ENCODE measurements around the gene TNS3. TPM values are rescaled to one million over a fixed set of nuclear protein-coding genes. Genes with fewer than 3 reads are reported as not detected.

TNS3 gene
- total and polyA plus RNA-seq, 9 of the 15 experiments (the other 6 are each of a cell fraction or from before 2014, with no cell fraction given), result 0.20 TPM; not detected in 8

GRCh38 chr7:47355684-47356083 lies 226.2 kb downstream of the TNS3 start:
- Histone ChIP-seq H3K4me3 (no peak overlapping the region), H2AFZ (ENCODE audit: low read depth, low read length) (no peak overlapping the region), H3K9me1 (ENCODE audit: control insufficient read depth, insufficient read depth, low read length) (no peaks in the 10 kb centered on the region), H4K20me1 (replicated peaks; ENCODE audit: control insufficient read depth, insufficient read depth, low read length) (no peaks in the 10 kb centered on the region), H3K4me1 (replicated peaks in 1 of 2; ENCODE audit: control insufficient read depth in 2 of 2, insufficient read depth in 2 of 2, low read length in 2 of 2) (peaks cover 10 to 14% of the 10 kb centered on the region in 2 experiments; a peak in 4 of 5 replicates), H3K9me3 (replicated peaks; ENCODE audit: control insufficient read depth, insufficient read depth, low read depth, low read length) (no peaks in the 10 kb centered on the region), H3K27ac (ENCODE audit: extremely low read depth, low read depth, low read length) (no peak overlapping the region), H3K36me3 (ENCODE audit: control insufficient read depth, insufficient read depth, low read length) (no peaks in the 10 kb centered on the region), H3K4me2 (ENCODE audit: insufficient read depth, low read length) (no peak overlapping the region), H3K9ac (ENCODE audit: insufficient read depth in 1 of 2, low read depth in 2 of 2, low read length in 2 of 2) (no peak overlapping the region), H3K79me2 (ENCODE audit: control insufficient read depth, insufficient read depth, low read length) (no peaks in the 10 kb centered on the region), H3K27me3 (ENCODE audit: control insufficient read depth in 2 of 2, insufficient read depth in 2 of 2, low read length in 2 of 2) (peaks cover 3 to 50% of the 10 kb centered on the region in 2 experiments; a peak in 4 of 5 replicates)
- in situ Hi-C loops (cut with MboI) (no loop called here), intact Hi-C loops (cut with micrococcal nuclease) (no loop called here)
- no peak for FAIRE-seq
- ChIA-PET CTCF (ENCODE audit: low intra/inter-chr PET ratio) (no interaction called here), POLR2A (interaction anchor here (1.0 to 1.2 kb wide), 3 partner anchors 8 to 18 kb away, joined by 3 to 6 read pairs (median 3); no protein-coding TSS in a partner anchor)
- no peak for TF ChIP-seq ZC3H8 (IDR thresholded peaks at IDR 0.05)
- no peak for TF ChIP-seq SMARCA4 (IDR thresholded peaks at IDR 0.05)
- no peak for ATAC-seq
- DNase-seq (ENCODE audit: extremely low read depth in 1 of 4, low spot score in 3 of 4), result no peak
- WGBS (ENCODE audit: insufficient coverage, low coverage, missing lambda C conversion rate), result 13% methylated on average over 5 of the region's 5 CpGs
- no TSS peak for BruUV-seq (replicated peaks)

DNA sequence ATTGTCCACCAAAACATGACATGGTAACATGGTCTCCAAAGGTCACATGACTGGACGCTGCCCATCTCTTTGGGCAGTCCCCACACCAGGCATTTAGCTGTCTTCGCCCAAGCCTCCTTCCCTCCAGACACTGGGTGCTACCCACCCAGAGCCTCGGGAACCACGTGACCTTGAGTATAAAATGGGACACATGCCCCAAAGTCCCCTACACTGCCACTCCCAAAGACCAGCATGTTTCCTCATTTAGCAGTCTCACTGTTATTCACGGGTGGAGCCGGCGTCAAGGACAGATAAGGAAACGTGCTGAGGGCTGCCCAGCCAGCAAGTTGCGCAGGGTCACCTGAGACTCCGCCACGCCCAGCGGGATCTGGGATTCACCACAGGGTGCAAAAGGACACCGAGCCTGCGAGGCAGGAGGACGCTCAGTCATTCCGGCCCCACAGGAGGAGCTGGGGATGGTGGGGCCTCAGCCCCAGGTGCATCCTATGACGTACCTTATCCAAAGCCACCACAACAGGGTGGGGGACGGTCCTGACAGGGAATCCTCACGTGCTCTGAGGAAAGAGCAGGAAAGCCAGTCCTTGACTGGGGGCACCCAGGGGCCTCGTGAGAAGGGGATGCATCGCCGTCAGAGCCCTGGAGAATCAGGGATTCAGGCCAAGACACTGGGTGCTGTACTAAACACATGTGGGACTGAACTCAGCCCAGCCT lies 226.9 kb downstream of the TNS3 start:
- Histone ChIP-seq H3K79me2 (ENCODE audit: control insufficient read depth, insufficient read depth, low read length) (no peaks in the 10 kb centered on the region), H2AFZ (ENCODE audit: low read depth, low read length) (peak overlapping the region; percentile 5; the same call in 1 of the 2 replicates), H3K4me2 (ENCODE audit: insufficient read depth, low read length) (peak overlapping the region; percentile 51; the same call in 1 of the 2 replicates), H3K4me1 (replicated peaks in 1 of 2; ENCODE audit: control insufficient read depth in 2 of 2, insufficient read depth in 2 of 2, low read length in 2 of 2) (peaks cover 10 to 14% of the 10 kb centered on the region in 2 experiments; a peak in 4 of 5 replicates), H3K9me1 (ENCODE audit: control insufficient read depth, insufficient read depth, low read length) (no peaks in the 10 kb centered on the region), H3K36me3 (ENCODE audit: control insufficient read depth, insufficient read depth, low read length) (no peaks in the 10 kb centered on the region), H3K4me3 (no peak overlapping the region), H3K27ac (ENCODE audit: extremely low read depth, low read depth, low read length) (no peak overlapping the region; the same call in 2 of the 3 replicates), H3K9me3 (replicated peaks; ENCODE audit: control insufficient read depth, insufficient read depth, low read depth, low read length) (no peaks in the 10 kb centered on the region), H3K27me3 (ENCODE audit: control insufficient read depth in 2 of 2, insufficient read depth in 2 of 2, low read length in 2 of 2) (peaks cover 3 to 47% of the 10 kb centered on the region in 2 experiments; a peak in 4 of 5 replicates), H3K9ac (ENCODE audit: insufficient read depth in 1 of 2, low read depth in 2 of 2, low read length in 2 of 2) (peak overlapping the region in 1 of 2 experiments; percentile 36; a peak in 1 of 4 replicates), H4K20me1 (replicated peaks; ENCODE audit: control insufficient read depth, insufficient read depth, low read length) (no peaks in the 10 kb centered on the region)
- peak; percentile 55 for FAIRE-seq
- intact Hi-C loops (cut with micrococcal nuclease) (loop anchor here (5.0 kb wide), 1 partner anchor 82 kb away; no protein-coding TSS in a partner anchor), in situ Hi-C loops (cut with MboI) (no loop called here)
- CTCF ChIA-PET (ENCODE audit: low intra/inter-chr PET ratio), result no interaction called here
- DNase-seq (ENCODE audit: extremely low read depth in 1 of 4, low spot score in 3 of 4), result peak; percentile 55 to 65 (median 56)
- POLR2A ChIA-PET, result interaction anchor here (1.1 kb wide), 1 partner anchor 13 kb away, joined by 3 read pairs; no protein-coding TSS in a partner anchor
- no TSS peak for BruUV-seq (replicated peaks)
- peak; percentile 83 for ATAC-seq
- 3% methylated on average over 21 of the region's 22 CpGs for WGBS (ENCODE audit: insufficient coverage, low coverage, missing lambda C conversion rate)
- TF ChIP-seq L3MBTL2 (IDR thresholded peaks at IDR 0.05) (peak; percentile 92), SOX6 (IDR thresholded peaks at IDR 0.05) (peak; percentile 35; the same call in 1 of the 2 replicates), POLR2G (IDR thresholded peaks at IDR 0.05; ENCODE audit: low read depth, low read length) (no peak), MAZ (CRISPR knock-in tag; conservative IDR thresholded peaks at IDR 0.05 in 1 of 2, IDR thresholded peaks at IDR 0.05 in 1 of 2) (peak in 1 of 2 experiments; percentile 16; a peak in 1 of 4 replicates), ZNF384 (IDR thresholded peaks at IDR 0.05; ENCODE audit: low read depth, low read length) (no peak), ZNF639 (CRISPR knock-in tag; conservative IDR thresholded peaks at IDR 0.05 in 1 of 2, IDR thresholded peaks at IDR 0.05 in 1 of 2) (no peak), MYC (IDR thresholded peaks at IDR 0.05; ENCODE audit: low read depth, low read length) (peak; percentile 45; the same call in 1 of the 2 replicates), MYC (CRISPR knock-in tag; IDR thresholded peaks at IDR 0.05; ENCODE audit: borderline replicate concordance, low read depth) (no peak), KLF13 (tag; IDR thresholded peaks at IDR 0.05; ENCODE audit: borderline replicate concordance, low read depth) (no peak), NR3C1 (CRISPR knock-in tag; IDR thresholded peaks at IDR 0.05) (no peak), ESRRA (IDR thresholded peaks at IDR 0.05; ENCODE audit: borderline replicate concordance, low read depth) (peak; percentile 77), ATF7 (IDR thresholded peaks at IDR 0.05) (peak; percentile 29; the same call in 1 of the 2 replicates)
